Dendritic cell treated with granulocyte-macrophage colony-stimulating factor and Interleukin-4, amounts not matched to agents 40 ng/mL and 50 ng/mL, for 4 days (primary cell): ENCODE results near the gene CR1L.
A peak's percentile ranks its signal among the peaks of the same experiment; 100 is the strongest.
"Not testable (repeated sequence)": the region's sequence is repeated elsewhere in the genome, so short reads cannot be mapped to it uniquely, and the experiment has no call there.

Source experiments
- H3K27ac Mint-ChIP-seq: one replicate; pipeline ENCODE4 v1.8.0; 2022; ENCODE audit warnings: mild to moderate bottlenecking, mixed read lengths
- H3K27me3 Mint-ChIP-seq: one replicate; pipeline ENCODE4 v1.8.0; 2022; ENCODE audit warnings: mild to moderate bottlenecking, mixed read lengths
- H3K36me3 Mint-ChIP-seq: one replicate; pipeline ENCODE4 v1.8.0; 2022; ENCODE audit warnings: low read depth, mixed read lengths
- H3K4me1 Mint-ChIP-seq: one replicate; pipeline ENCODE4 v1.8.0; 2022; ENCODE audit warnings: low read depth, mixed read lengths
- H3K4me3 Mint-ChIP-seq: one replicate; pipeline ENCODE4 v1.8.0; 2022; ENCODE audit warnings: mild to moderate bottlenecking, moderate library complexity, mixed read lengths
- H3K9me3 Mint-ChIP-seq: one replicate; pipeline ENCODE4 v1.8.0; 2022; ENCODE audit warnings: mixed read lengths
- intact Hi-C: fragments of 100-400 bp; cut with micrococcal nuclease; formaldehyde crosslinking; loops from one replicate; pipeline ENCODE4 v1.15.0; 2022

Gene CR1L

DNA sequence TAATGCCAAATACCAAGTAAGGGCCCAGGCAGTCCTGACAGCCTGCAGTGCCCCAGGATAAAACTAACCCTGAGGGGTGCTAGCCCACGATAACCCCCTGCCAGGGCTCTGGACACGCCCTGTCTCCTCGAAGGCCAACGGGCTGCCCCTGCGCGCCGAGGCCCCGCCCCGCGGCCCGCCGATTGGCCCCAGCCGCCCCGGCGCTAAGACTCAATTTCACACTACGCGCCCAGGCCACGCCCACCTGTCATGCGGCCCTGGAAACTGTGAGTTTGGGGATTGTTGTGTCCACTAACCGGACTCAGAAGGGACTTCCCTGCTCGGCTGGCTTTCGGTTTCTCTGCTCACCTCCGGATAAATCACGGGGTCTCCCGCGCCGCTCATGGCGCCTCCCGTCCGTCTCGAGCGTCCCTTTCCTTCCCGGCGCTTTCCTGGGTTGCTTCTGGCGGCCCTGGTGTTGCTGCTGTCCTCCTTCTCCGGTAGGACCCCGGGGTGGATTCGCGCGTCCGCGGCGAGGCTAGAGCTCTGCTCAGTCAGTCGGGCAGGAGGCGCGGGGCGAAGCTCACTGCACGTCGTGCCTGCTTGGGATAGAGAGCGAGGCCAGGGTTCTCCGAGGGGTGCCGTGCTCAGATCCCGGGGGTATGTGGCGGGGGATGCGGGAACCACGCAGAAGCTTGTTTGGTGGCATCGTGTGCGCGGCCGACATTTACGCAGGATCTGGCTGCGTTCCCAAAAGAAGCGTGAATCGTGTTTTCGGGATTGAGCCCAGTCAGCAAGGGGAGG lies at the start of gene CR1L:
Gene CR1L (plus strand): TSS at position 282 of the 783 bp plus-strand sequence. CDS start 101 bp downstream, at position 383.
- intact Hi-C loops, result no loop called here
- H3K36me3 Mint-ChIP-seq, result peaks cover 8% of the 10 kb centered on the region
- peaks cover 20% of the 10 kb centered on the region for H3K4me1 Mint-ChIP-seq
- H3K27me3 Mint-ChIP-seq, result peaks cover 13% of the 10 kb centered on the region
- H3K9me3 Mint-ChIP-seq, result no peaks in the 10 kb centered on the region
- H3K4me3 Mint-ChIP-seq, result peak within 1 kb of the TSS; percentile 81
- H3K27ac Mint-ChIP-seq, result peak within 1 kb of the TSS; percentile 58

DNA sequence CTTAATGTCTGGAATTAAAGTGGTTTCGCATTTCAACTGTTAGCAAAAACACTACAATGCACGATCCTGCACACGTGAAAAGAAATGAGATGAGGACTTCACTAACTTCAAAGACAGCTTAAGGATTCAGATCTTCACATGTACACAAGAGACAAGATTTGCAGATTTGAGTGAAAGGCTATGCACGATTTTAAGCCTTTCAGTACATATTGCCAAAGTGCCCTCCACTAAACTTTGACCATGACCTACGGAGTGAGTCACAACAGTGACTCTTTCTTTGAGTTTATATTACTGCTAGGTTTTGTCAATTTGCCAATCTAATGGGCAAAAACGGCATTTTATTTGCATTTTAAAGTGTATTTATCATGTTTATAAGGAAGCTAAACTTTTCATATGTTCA lies 41.2 kb upstream of the CR1L start:
- Mint-ChIP-seq H3K4me3 (no peak overlapping the region), H3K27me3 (no peaks in the 10 kb centered on the region), H3K27ac (no peak overlapping the region), H3K4me1 (no peaks in the 10 kb centered on the region), H3K9me3 (no peaks in the 10 kb centered on the region), H3K36me3 (peaks cover 42% of the 10 kb centered on the region)
- intact Hi-C loops, result no loop called here

DNA sequence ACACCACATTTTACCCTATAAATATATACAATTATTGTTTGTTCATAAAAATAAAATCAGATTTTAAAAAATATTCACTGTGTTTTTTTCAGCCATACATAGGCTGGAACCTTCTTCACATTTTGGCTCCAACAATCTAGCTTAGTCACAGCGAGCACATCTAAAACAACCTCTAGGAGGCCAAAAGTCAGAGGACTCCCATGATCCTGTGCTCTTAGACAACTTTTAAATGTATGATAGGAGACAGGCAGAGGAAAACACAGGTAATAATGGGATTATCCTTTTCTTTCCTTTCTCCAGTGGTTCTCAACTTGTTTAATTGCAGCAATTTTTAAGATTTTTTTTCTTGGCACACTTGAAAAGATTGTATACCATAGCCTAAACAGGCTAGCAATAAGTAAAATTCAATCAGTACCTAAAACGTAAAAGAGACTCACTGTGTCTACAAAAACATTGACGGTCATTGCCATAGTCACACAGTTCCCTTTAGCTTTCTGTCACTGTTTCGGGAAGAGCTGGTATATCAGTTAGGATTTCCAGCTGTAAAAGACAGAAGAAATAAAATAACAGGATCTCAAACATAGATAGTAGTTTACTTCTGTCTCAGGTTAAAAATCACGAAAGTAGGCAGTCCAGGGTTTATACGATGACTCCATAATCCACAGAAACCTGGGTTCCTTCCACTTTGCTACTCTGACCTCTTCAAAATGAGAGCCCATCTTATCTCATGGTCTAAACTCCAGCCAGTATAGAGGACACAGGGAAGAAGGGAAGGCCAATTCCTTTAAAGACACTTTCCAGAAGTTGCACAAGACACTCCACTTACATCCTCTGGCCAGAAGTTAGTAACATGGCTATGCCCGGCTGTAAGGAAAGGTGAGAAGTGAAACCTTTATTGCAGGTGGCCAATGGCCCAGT lies 39.2 kb upstream of the CR1L start:
- Mint-ChIP-seq H3K27ac (no peak overlapping the region), H3K4me3 (no peak overlapping the region), H3K36me3 (peaks cover 54% of the 10 kb centered on the region), H3K9me3 (no peaks in the 10 kb centered on the region), H3K27me3 (no peaks in the 10 kb centered on the region), H3K4me1 (no peaks in the 10 kb centered on the region)
- intact Hi-C loops, result no loop called here

DNA sequence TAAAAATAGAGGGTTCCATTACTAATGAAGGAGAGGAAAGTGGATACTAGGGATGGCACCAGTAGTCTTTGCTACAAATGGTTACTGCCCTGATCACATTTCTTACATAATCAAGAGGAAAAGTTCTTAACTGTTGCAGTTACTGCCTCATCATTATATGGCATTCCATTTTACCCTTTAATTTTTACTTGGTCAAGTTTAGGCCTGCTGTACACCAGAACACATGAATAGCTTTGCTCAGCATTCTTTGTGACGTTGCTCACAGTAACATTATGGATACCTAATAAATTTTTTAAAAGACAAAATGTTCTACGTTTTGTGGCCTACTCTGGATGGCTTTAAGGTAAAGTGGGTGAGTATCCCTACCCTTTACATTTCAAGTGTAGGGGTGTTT lies 38.6 kb upstream of the CR1L start:
- no peak overlapping the region for H3K27ac Mint-ChIP-seq
- H3K4me3 Mint-ChIP-seq, result no peak overlapping the region
- H3K4me1 Mint-ChIP-seq, result no peaks in the 10 kb centered on the region
- peaks cover 61% of the 10 kb centered on the region for H3K36me3 Mint-ChIP-seq
- H3K27me3 Mint-ChIP-seq, result no peaks in the 10 kb centered on the region
- no peaks in the 10 kb centered on the region for H3K9me3 Mint-ChIP-seq
- intact Hi-C loops, result no loop called here

DNA sequence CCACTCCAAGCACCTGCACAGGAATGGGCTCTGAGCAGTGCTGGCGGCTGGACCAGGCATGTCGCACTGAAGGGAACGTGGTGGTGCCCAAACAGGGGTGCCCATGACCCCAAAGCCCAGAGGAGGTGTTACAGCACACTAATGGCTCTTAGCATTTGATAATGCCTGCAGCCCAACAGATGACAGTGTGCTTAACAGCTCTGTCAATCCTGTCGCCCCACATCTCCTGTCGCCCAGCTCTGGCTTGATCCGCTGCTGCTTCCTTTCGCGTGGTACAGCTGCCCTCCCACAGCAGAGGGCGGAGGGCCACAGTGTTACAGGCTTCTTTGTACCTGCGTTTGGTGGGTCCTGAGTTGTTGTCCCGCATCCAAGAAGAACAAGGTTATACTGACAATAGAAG lies 32.2 kb upstream of the CR1L start:
- H3K27me3 Mint-ChIP-seq, result no peaks in the 10 kb centered on the region
- intact Hi-C loops, result no loop called here
- no peak overlapping the region for H3K4me3 Mint-ChIP-seq
- H3K4me1 Mint-ChIP-seq, result no peaks in the 10 kb centered on the region
- H3K27ac Mint-ChIP-seq, result no peak overlapping the region
- no peaks in the 10 kb centered on the region for H3K9me3 Mint-ChIP-seq
- peaks cover 79% of the 10 kb centered on the region for H3K36me3 Mint-ChIP-seq

DNA sequence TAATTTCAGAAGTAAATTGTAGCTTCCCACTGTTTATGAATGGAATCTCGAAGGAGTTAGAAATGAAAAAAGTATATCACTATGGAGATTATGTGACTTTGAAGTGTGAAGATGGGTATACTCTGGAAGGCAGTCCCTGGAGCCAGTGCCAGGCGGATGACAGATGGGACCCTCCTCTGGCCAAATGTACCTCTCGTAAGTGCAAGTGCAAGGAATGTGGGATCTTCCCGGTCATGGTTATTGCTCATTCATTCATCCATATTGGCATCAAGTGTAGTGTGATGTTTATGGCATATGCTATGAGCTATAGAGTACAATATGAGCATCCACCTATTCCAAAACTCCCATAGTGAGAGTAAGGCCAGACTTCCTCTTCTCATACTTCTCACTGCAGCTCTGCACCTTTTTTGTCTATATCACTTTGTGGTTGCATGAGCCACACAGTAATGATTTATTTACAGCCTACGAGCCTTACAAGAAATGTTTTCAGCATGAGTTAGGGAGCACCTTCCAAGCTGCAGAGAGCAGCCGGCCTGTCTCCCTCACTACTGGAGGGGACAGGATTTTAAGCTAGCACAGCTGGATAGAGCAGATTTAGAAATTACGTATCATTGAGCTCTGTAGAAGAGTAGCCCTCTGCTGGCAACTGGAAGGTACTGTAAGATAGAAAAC lies 24.9 kb upstream of the CR1L start:
- intact Hi-C loops, result no loop called here
- Mint-ChIP-seq H3K36me3 (peaks cover 62% of the 10 kb centered on the region), H3K27ac (no peak overlapping the region)

DNA sequence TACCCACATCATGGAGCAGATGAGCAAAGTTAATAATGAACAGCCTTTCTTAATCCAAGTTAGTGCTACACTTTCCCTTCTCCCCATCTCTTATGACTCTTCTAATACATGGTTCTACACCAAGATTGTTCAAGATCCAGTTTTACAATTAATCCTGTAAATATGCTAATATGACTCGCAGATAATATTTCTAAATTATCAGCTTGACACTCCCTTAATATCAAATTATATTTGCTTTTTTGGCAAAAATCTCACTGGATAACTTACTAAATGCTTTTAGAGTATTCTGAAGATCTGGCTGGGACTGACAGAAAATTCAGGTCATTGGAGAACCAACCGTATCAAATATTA lies 24.4 kb upstream of the CR1L start:
- Mint-ChIP-seq H3K4me1 (no peaks in the 10 kb centered on the region), H3K27me3 (no peaks in the 10 kb centered on the region), H3K9me3 (peaks cover 7% of the 10 kb centered on the region), H3K4me3 (no peak overlapping the region), H3K36me3 (peaks cover 65% of the 10 kb centered on the region), H3K27ac (no peak overlapping the region)
- intact Hi-C loops, result no loop called here

More for the DNA sequence above, 24.9 kb upstream of the CR1L start:
- H3K4me3 Mint-ChIP-seq, result no peak overlapping the region
- no peaks in the 10 kb centered on the region for H3K27me3 Mint-ChIP-seq
- H3K9me3 Mint-ChIP-seq, result peaks cover 4% of the 10 kb centered on the region
- no peaks in the 10 kb centered on the region for H3K4me1 Mint-ChIP-seq

DNA sequence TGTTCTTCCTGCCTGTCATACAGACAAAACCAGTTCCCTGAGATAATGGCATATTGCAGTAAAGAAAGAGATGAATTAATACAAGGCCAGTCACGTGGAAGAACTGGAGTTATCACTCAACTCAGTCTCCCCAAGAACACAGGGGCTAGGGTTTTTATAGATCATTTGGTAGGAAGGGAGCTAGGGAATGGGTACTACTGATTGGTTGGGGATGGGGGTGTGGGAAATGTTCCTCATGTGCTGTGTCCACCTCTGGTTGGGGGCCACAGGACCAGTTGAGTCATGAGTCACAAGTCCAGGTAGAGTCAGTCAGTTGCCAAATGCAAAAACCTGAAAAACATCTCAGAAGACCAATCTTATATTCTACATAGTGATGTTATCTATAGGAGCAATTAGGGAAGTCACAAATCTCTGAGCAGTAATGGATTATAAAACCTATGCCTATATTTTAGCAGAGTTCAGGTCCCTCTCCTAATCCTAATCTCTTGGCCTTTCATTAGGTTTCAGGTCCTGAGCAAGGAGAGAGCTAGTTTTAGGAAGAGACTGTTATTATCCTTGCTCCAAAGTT lies 19.3 kb upstream of the CR1L start:
- H3K27ac Mint-ChIP-seq, H3K27me3 Mint-ChIP-seq, H3K4me3 Mint-ChIP-seq, H3K9me3 Mint-ChIP-seq, H3K4me1 Mint-ChIP-seq, intact Hi-C loops: not testable (repeated sequence)
- peaks cover 57% of the 10 kb centered on the region for H3K36me3 Mint-ChIP-seq

DNA sequence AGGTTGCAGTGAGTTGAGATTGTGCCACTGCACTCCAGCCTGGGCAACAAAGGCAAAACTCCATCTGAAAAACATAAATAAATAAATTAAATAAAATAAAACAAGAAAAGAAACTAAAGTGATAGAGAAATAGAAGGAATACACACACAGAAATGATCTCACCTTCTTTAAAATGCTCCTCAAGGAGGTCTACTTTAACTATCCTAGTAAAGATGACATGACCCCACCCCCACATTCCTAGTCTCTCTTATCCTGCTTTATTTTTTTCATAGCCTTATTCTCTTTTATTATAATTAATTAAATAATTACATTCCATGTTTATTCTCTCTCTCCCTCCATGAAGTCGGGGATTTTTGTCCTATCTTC lies 18.0 kb upstream of the CR1L start:
- Mint-ChIP-seq H3K27me3 (no peaks in the 10 kb centered on the region), H3K27ac (no peak overlapping the region), H3K9me3 (peaks cover 7% of the 10 kb centered on the region), H3K4me1 (no peaks in the 10 kb centered on the region), H3K4me3 (no peak overlapping the region), H3K36me3 (peaks cover 64% of the 10 kb centered on the region)
- intact Hi-C loops, result no loop called here

DNA sequence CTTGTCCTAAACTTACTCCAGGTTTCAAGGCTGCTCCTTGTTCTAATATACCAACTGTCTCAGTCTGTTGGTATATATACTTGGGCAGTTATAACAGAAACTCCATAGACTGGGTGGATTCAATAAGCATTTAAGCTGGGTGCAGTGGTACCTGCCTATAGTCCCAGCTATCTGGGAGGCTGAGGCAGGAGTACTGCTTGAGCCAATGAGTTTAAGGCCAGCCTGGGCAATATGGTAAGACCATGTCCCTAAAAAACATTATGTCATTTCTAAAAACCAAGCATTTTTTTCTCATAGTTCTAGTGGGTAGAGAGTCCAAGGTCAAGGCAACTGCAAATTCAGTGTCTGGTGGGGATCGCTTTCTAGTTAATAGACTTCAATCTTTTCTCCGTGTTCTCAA lies 17.4 kb upstream of the CR1L start:
- Mint-ChIP-seq H3K27me3 (no peaks in the 10 kb centered on the region), H3K4me1 (no peaks in the 10 kb centered on the region), H3K9me3 (peaks cover 7% of the 10 kb centered on the region), H3K27ac (no peak overlapping the region), H3K4me3 (no peak overlapping the region), H3K36me3 (peaks cover 62% of the 10 kb centered on the region)
- intact Hi-C loops, result no loop called here

DNA sequence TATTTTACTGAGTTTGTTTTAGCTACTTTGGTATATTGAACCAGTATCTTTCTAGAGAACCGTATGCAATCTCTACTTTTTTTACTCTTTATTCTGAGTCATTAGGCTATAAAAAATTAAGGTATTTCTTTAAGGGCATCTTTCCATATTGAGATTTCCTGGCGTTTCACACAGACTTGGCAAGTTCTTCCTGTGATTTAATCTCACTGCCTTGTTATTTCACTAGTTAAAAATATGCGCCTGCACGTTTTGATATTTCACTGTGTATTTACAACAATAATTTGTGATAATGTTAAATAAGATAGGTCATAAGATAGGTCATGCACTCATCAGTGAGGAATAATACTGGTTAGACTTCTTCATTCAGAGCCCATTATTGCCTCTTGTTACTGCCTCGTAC lies 16.2 kb upstream of the CR1L start:
- peaks cover 62% of the 10 kb centered on the region for H3K36me3 Mint-ChIP-seq
- no peaks in the 10 kb centered on the region for H3K4me1 Mint-ChIP-seq
- H3K27ac Mint-ChIP-seq, result no peak overlapping the region
- peaks cover 7% of the 10 kb centered on the region for H3K9me3 Mint-ChIP-seq
- H3K27me3 Mint-ChIP-seq, result no peaks in the 10 kb centered on the region
- H3K4me3 Mint-ChIP-seq, result no peak overlapping the region
- intact Hi-C loops, result no loop called here

DNA sequence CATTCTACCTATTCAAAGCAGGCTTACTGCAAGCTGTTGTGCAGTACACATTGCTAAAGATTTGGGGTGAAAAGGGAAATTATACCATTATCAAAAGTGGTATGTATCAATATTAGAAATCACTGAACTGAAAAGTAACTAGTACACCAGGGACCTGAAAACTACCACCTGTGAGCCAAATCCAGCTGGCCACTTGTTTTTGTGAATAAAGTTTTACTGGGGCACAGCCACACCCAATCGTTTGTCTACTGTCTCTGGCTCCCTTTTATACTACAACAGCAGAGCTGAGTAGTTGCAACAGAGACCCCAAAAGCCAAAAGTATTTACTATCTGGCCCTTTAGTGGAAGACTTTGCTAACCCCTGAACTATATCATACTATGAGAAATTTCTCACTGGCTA lies 13.8 kb upstream of the CR1L start:
- intact Hi-C loops, result no loop called here
- Mint-ChIP-seq H3K4me1 (no peaks in the 10 kb centered on the region), H3K27ac (no peak overlapping the region), H3K27me3 (no peaks in the 10 kb centered on the region), H3K9me3 (no peaks in the 10 kb centered on the region), H3K36me3 (peaks cover 60% of the 10 kb centered on the region), H3K4me3 (no peak overlapping the region)

DNA sequence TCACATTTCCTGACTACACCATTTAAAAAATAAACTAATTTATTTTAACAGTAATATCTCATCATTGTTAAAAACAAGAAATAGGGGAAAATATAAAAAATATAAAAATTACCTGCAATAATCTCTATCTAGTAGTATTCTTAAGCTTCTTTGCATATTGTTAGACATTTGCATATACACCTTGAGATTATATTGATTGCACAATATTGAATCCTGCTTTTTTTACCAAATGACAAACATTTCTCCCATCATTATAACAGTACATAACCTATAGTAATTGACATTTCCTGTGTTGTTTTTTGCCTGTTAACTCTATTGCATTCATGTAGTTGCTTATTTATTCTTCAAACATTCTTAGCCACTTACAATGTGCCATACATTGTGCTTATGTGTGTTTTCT lies 11.7 kb upstream of the CR1L start:
- no peak overlapping the region for H3K27ac Mint-ChIP-seq
- no peaks in the 10 kb centered on the region for H3K4me1 Mint-ChIP-seq
- H3K4me3 Mint-ChIP-seq, result no peak overlapping the region
- peaks cover 64% of the 10 kb centered on the region for H3K36me3 Mint-ChIP-seq
- no peaks in the 10 kb centered on the region for H3K9me3 Mint-ChIP-seq
- no peaks in the 10 kb centered on the region for H3K27me3 Mint-ChIP-seq
- intact Hi-C loops, result no loop called here
